ENCODE results near the gene DDX31.
"Not testable (repeated sequence)": the region's sequence is repeated elsewhere in the genome, so short reads cannot be mapped to it uniquely, and the experiment has no call there.

GRCh38 chr9:132718381-132718928 is 48.7 kb upstream of the DDX31 start:
- not testable (repeated sequence) for TF ChIP-seq CTCF, POLR2A (IDR thresholded peaks at IDR 0.05)
